H1 (cell line): ENCODE data around the gene PAX5. TPM values are rescaled to one million over a fixed set of nuclear protein-coding genes. Genes with fewer than 3 reads are reported as not detected.

Experiments used
- CTCF ChIA-PET: fragments of 300-600 bp; sonication (Branson Sonifier 250); formaldehyde crosslinking; loops from one replicate; lab custom pipeline; 2021; ENCODE audit not compliant: partially characterized antibody; lab: Charles Lee
- POLR2A ChIA-PET: fragments of 300-600 bp; sonication (Branson Sonifier 250); formaldehyde crosslinking; loops from one replicate; lab custom pipeline; 2021; ENCODE audit warnings: inconsistent platforms; ENCODE audit not compliant: partially characterized antibody; lab: Charles Lee
- DNase-seq, 2 experiments: peaks; one replicate each; pipeline versions ENCODE4 v3.0.0 to v3.0.0-alpha.2; 2010 to 2022; ENCODE audit warnings: low spot score in 2 of 2, low read depth in 1 of 2, mixed read lengths in 1 of 2
- FAIRE-seq: peaks from 2 replicates; lab custom pipeline; 2011; peaks lifted over from hg19 to GRCh38; lab: Jason Lieb, UNC
- H2AFZ ChIP-seq: 2 replicates; pipeline ENCODE4 v1.8.1; 2012; ENCODE audit warnings: low read length, inconsistent platforms
- H2AK5ac ChIP-seq: 2 replicates; pipeline ENCODE4 v1.6.1; 2013; ENCODE audit warnings: low read depth, low read length
- H2BK120ac ChIP-seq: replicated peaks from 2 replicates; pipeline ENCODE3; 2013; ENCODE audit warnings: low read depth, low read length, inconsistent platforms
- H2BK12ac ChIP-seq: 2 replicates; pipeline ENCODE4 v1.6.1; 2013; ENCODE audit warnings: low read depth, low read length
- H2BK15ac ChIP-seq: 2 replicates; pipeline ENCODE4 v1.6.1; 2013; ENCODE audit warnings: low read length
- H2BK20ac ChIP-seq: 2 replicates; pipeline ENCODE4 v1.6.1; 2013; ENCODE audit warnings: low read length
- H2BK5ac ChIP-seq: 2 replicates; pipeline ENCODE4 v1.6.1; 2013; ENCODE audit warnings: low read depth, low read length
- H3K14ac ChIP-seq: 2 replicates; pipeline ENCODE4 v1.6.1; 2013; ENCODE audit warnings: inconsistent platforms; ENCODE audit not compliant: insufficient read length
- H3K18ac ChIP-seq: 2 replicates; pipeline ENCODE4 v1.6.1; 2013; ENCODE audit warnings: low read length; ENCODE audit errors: extremely low read depth
- H3K23ac ChIP-seq: 2 replicates; pipeline ENCODE4 v1.6.1; 2013; ENCODE audit warnings: inconsistent platforms; ENCODE audit not compliant: insufficient read length
- H3K23me2 ChIP-seq: 2 replicates; pipeline ENCODE4 v1.6.1; 2013; ENCODE audit warnings: low read depth, low read length
- H3K27ac ChIP-seq: 2 replicates; pipeline ENCODE4 v1.6.1; 2011; ENCODE audit warnings: low read depth, low read length, inconsistent platforms
- H3K27me3 ChIP-seq, 4 experiments: replicated peaks in 1 of 4; 1 replicate in 1 of 4; 2 replicates in 3 of 4; pipeline versions ENCODE4 v1.6.1 to v1.8.1; 2011 to 2013; ENCODE audit warnings: low read length in 3 of 4, mild to moderate bottlenecking in 3 of 4, inconsistent platforms in 2 of 4, mixed read lengths in 2 of 4, moderate library complexity in 1 of 4; ENCODE audit not compliant: control insufficient read depth in 3 of 4, insufficient read depth in 3 of 4; ENCODE audit errors: extremely low read depth in 1 of 4
- H3K36me3 ChIP-seq, 4 experiments: 2 replicates each; pipeline versions ENCODE4 v1.6.1 to v1.8.1; 2011 to 2013; ENCODE audit warnings: mild to moderate bottlenecking in 4 of 4, low read length in 3 of 4, moderate library complexity in 2 of 4, control low read depth in 1 of 4, inconsistent platforms in 1 of 4; ENCODE audit not compliant: insufficient read depth in 4 of 4, control insufficient read depth in 2 of 4
- H3K4ac ChIP-seq: replicated peaks from 2 replicates; pipeline ENCODE3; 2013; ENCODE audit warnings: low read length, low read depth, mixed read lengths, inconsistent platforms; ENCODE audit not compliant: insufficient read length
- H3K4me1 ChIP-seq, 4 experiments: replicated peaks in 1 of 4; 1 replicate in 1 of 4; 2 replicates in 3 of 4; pipeline versions ENCODE4 v1.6.1 to v1.8.1; 2011 to 2013; ENCODE audit warnings: low read length in 3 of 4, inconsistent platforms in 2 of 4, mixed read lengths in 1 of 4; ENCODE audit not compliant: insufficient read depth in 4 of 4, control insufficient read depth in 3 of 4
- H3K4me2 ChIP-seq, 2 experiments: 2 replicates each; pipeline versions ENCODE4 v1.6.1 to v1.8.1; 2011 to 2013; ENCODE audit warnings: low read depth in 2 of 2, low read length in 2 of 2, control low read depth in 1 of 2, inconsistent platforms in 1 of 2, mild to moderate bottlenecking in 1 of 2; ENCODE audit not compliant: insufficient read depth in 1 of 2
- H3K4me3 ChIP-seq, 4 experiments: fragments of 200-600, 300-600 bp in 1 of 4; sonication (generic), shearing (Covaris generic), sonication (Bioruptor Twin) in 1 of 4; 2 replicates each; pipeline versions ENCODE4 v1.5.1 to v1.8.1; 2011 to 2016; ENCODE audit warnings: low read length in 4 of 4, low read depth in 3 of 4, control low read depth in 2 of 4, inconsistent platforms in 2 of 4, mild to moderate bottlenecking in 2 of 4, mixed read lengths in 1 of 4, moderate library complexity in 1 of 4; ENCODE audit not compliant: insufficient read depth in 2 of 4; ENCODE audit errors: extremely low read depth in 1 of 4
- H3K56ac ChIP-seq: replicated peaks from 2 replicates; pipeline ENCODE3; 2013; ENCODE audit warnings: low read depth, mild to moderate bottlenecking, mixed read lengths, low read length, inconsistent platforms; ENCODE audit not compliant: insufficient read length
- H3K79me1 ChIP-seq: 2 replicates; pipeline ENCODE4 v1.6.1; 2013; ENCODE audit warnings: low read depth, low read length, control low read depth
- H3K79me2 ChIP-seq, 2 experiments: 2 replicates each; pipeline versions ENCODE4 v1.6.1 to v1.8.1; 2012 to 2013; ENCODE audit warnings: low read length in 2 of 2, mild to moderate bottlenecking in 2 of 2, inconsistent platforms in 1 of 2; ENCODE audit not compliant: insufficient read depth in 2 of 2, control insufficient read depth in 1 of 2
- H3K9ac ChIP-seq, 4 experiments: replicated peaks in 1 of 4; 1 replicate in 1 of 4; 2 replicates in 3 of 4; pipeline versions ENCODE4 v1.6.1 to v1.8.1; 2011 to 2013; ENCODE audit warnings: low read depth in 3 of 4, low read length in 3 of 4, control low read depth in 2 of 4, mild to moderate bottlenecking in 2 of 4, moderate library complexity in 2 of 4, inconsistent platforms in 1 of 4; ENCODE audit errors: extremely low read depth in 1 of 4
- H3K9me3 ChIP-seq, 2 experiments: 2 replicates each; pipeline versions ENCODE4 v1.6.1 to v1.8.1; 2012 to 2013; ENCODE audit warnings: mild to moderate bottlenecking in 2 of 2, moderate library complexity in 2 of 2, control low read depth in 1 of 2, inconsistent platforms in 1 of 2, low read depth in 1 of 2, low read length in 1 of 2, mixed read lengths in 1 of 2; ENCODE audit not compliant: insufficient read depth in 2 of 2
- H4K20me1 ChIP-seq, 2 experiments: replicated peaks in 1 of 2; 2 replicates each; pipeline versions ENCODE3 to v1.8.1; 2011 to 2013; ENCODE audit warnings: inconsistent platforms in 2 of 2, low read length in 2 of 2, mild to moderate bottlenecking in 1 of 2; ENCODE audit not compliant: insufficient read depth in 2 of 2, control insufficient read depth in 1 of 2
- H4K5ac ChIP-seq: 2 replicates; pipeline ENCODE4 v1.6.1; 2013; ENCODE audit warnings: low read length, low read depth, mixed read lengths, inconsistent platforms; ENCODE audit not compliant: insufficient read length
- H4K8ac ChIP-seq: 2 replicates; pipeline ENCODE4 v1.8.0; 2013; ENCODE audit warnings: mild to moderate bottlenecking, moderate library complexity, low read length, inconsistent platforms; ENCODE audit not compliant: insufficient read depth; ENCODE audit errors: extremely low read depth
- H4K91ac ChIP-seq: replicated peaks from 2 replicates; pipeline ENCODE3; 2013; ENCODE audit warnings: low read length, mixed read lengths, inconsistent platforms; ENCODE audit not compliant: insufficient read length
- BACH1 ChIP-seq: IDR thresholded peaks from 2 replicates; pipeline ENCODE4 v1.6.1; 2012; ENCODE audit warnings: low read length, improper control_type of control experiment
- BRCA1 ChIP-seq: IDR thresholded peaks from 2 replicates; pipeline ENCODE4 v1.6.1; 2012; ENCODE audit warnings: low read depth, low read length, improper control_type of control experiment
- CBX5 ChIP-seq: fragments of 300-800, 300-1000 bp; sonication (generic); IDR thresholded peaks from 2 replicates; pipeline ENCODE4 v1.7.1; 2016; ENCODE audit warnings: antibody characterized with exemption, low read length, low read depth
- CTCF ChIP-seq, 3 experiments: IDR thresholded peaks; 1 replicate in 2 of 3; 2 replicates in 1 of 3; pipeline versions ENCODE4 v1.5.1 to v1.6.1; 2011; ENCODE audit warnings: low read length in 3 of 3, mild to moderate bottlenecking in 3 of 3, inconsistent platforms in 2 of 3, low read depth in 1 of 3, moderate library complexity in 1 of 3; ENCODE audit not compliant: insufficient read depth in 1 of 3; ENCODE audit errors: control extremely low read depth in 1 of 3
- KDM1A ChIP-seq: fragments of 200-600, 300-600 bp; sonication (generic); IDR thresholded peaks from 2 replicates; pipeline ENCODE4 v1.7.1; 2016; ENCODE audit warnings: mild to moderate bottlenecking, low read length, borderline replicate concordance
- KDM4A ChIP-seq: IDR thresholded peaks from one replicate; pipeline ENCODE4 v1.7.1; 2012; ENCODE audit warnings: low read depth, mild to moderate bottlenecking, moderate library complexity, low read length, inconsistent platforms; ENCODE audit not compliant: severe bottlenecking
- MAX ChIP-seq: IDR thresholded peaks from 2 replicates; pipeline ENCODE4 v1.6.1; 2012; ENCODE audit warnings: inconsistent platforms
- NRF1 ChIP-seq: IDR thresholded peaks from 2 replicates; pipeline ENCODE4 v1.6.1; 2011; ENCODE audit warnings: mild to moderate bottlenecking, low read depth, low read length, improper control_type of control experiment
- POLR2AphosphoS5 ChIP-seq: IDR thresholded peaks from 2 replicates; pipeline ENCODE4 v1.6.1; 2011; ENCODE audit warnings: low read depth, low read length
- RBBP5 ChIP-seq: IDR thresholded peaks from 2 replicates; pipeline ENCODE4 v1.7.1; 2012; ENCODE audit warnings: low read depth, mild to moderate bottlenecking, inconsistent platforms, low read length, moderate library complexity, borderline replicate concordance
- SIX5 ChIP-seq: IDR thresholded peaks from 2 replicates; pipeline ENCODE4 v1.6.1; 2011; ENCODE audit warnings: mild to moderate bottlenecking, low read depth, low read length
- ZNF274 ChIP-seq: IDR thresholded peaks from 2 replicates; pipeline ENCODE4 v1.7.0; 2012; ENCODE audit warnings: low read length, borderline replicate concordance; ENCODE audit errors: extremely low read depth
- WGBS, 2 experiments: shearing (Covaris generic) in 1 of 2; methylation state at CpG; one replicate each; pipeline versions ENCODE4 v1.1.6 to v1.1.7; 2013 to 2015; ENCODE audit warnings: low lambda C conversion rate in 2 of 2, mixed read lengths in 2 of 2, inconsistent platforms in 1 of 2, low coverage in 1 of 2, missing lambda C conversion rate in 1 of 2; ENCODE audit not compliant: insufficient replicate concordance in 2 of 2, insufficient coverage in 1 of 2, insufficient read length in 1 of 2; ENCODE audit errors: extremely low coverage in 1 of 2, missing lambda C conversion rate in 1 of 2; 5-methylcytosine and 5-hydroxymethylcytosine counted together
- polyA plus RNA-seq, 7 experiments: library from polyadenylated mRNA; depleted of rRNA in 3 of 7; stranded (reverse) in 5 of 7; unstranded in 2 of 7; fragments of >200 nt in 5 of 7; fragments of 200-250 nt in 2 of 7; gene quantifications; 1 replicate in 5 of 7; 2 replicates in 1 of 7; 4 replicates in 1 of 7; pipeline versions ENCODE4 v1.2.1 to v1.2.3, GENCODE V29; 2011 to 2013; ENCODE audit warnings: missing spikeins in 2 of 7, mixed read lengths in 2 of 7
- total RNA-seq: library from RNA; stranded (reverse); fragmentation: NEBNext Ultra II Directional; extraction: Animal tissue kit (Norgen Biotek cat#: 25700); gene quantifications from 2 replicates; pipeline ENCODE4 v1.2.1, GENCODE V29; 2021

The PAX5 gene
- total and polyA plus RNA-seq, 2 of the 8 experiments (the other 6 are each of a cell fraction or from before 2014, with no cell fraction given) = 0.29 to 0.43 TPM

- Histone ChIP-seq H3K18ac (no peak overlapping the region), H3K27me3 (no peaks in the 10 kb centered on the region; a peak in 1 of 7 replicates), H2AFZ (no peak overlapping the region), H3K36me3 (no peaks in the 10 kb centered on the region), H3K4me3 (no peak overlapping the region), H3K27ac (no peak overlapping the region), H3K4me2 (no peak overlapping the region), H4K5ac (no peak overlapping the region), H3K9ac (no peak overlapping the region), H4K91ac (no peak overlapping the region), H2AK5ac (no peak overlapping the region), H3K9me3 (no peaks in the 10 kb centered on the region), H3K4me1 (no peaks in the 10 kb centered on the region), H4K8ac (no peak overlapping the region), H3K23me2 (no peaks in the 10 kb centered on the region), H4K20me1 (peaks cover 0 to 2% of the 10 kb centered on the region in 2 experiments), H2BK5ac (no peak overlapping the region), H2BK12ac (no peak overlapping the region), H3K79me2 (no peaks in the 10 kb centered on the region), H3K23ac (no peak overlapping the region), H2BK20ac (no peak overlapping the region), H3K4ac (no peak overlapping the region), H3K56ac (no peak overlapping the region), H2BK15ac (no peak overlapping the region), H3K79me1 (no peaks in the 10 kb centered on the region), H3K14ac (no peak overlapping the region), H2BK120ac (no peak overlapping the region)
- ChIA-PET POLR2A (no interaction called here), CTCF (interaction anchor here (1.0 to 1.3 kb wide), 3 partner anchors 10 to 56 kb away, joined by 3 read pairs; no protein-coding TSS in a partner anchor)
- FAIRE-seq (no peak), DNase-seq (no peak)
- 79% methylated on average over 4 of the region's 4 CpGs; no CpG with 5 or more reads in 1 of the 2 experiments for WGBS, 2 experiments
- TF ChIP-seq RBBP5 (no peak), CBX5 (no peak), KDM1A (no peak), KDM4A (no peak), BRCA1 (no peak), NRF1 (no peak), CTCF (IDR thresholded peaks at IDR 0.05; ENCODE audit: control extremely low read depth in 1 of 3, insufficient read depth in 1 of 3, low read depth in 1 of 3, low read length in 3 of 3) (no peak), ZNF274 (no peak), BACH1 (no peak), MAX (no peak), POLR2AphosphoS5 (no peak), SIX5 (no peak)
Measured at GRCh38 chr9:36924071-36924470, 110.0 kb downstream of the PAX5 start.
